H1 (cell line): Measurements from ENCODE around the gene CHST11.

Source experiments
- EGR1 ChIP-seq: IDR thresholded peaks from 2 replicates; pipeline ENCODE4 v1.6.1; 2011; ENCODE audit warnings: low read depth, low read length, borderline replicate concordance
- EP300 ChIP-seq, 2 experiments: IDR thresholded peaks; 1 replicate in 1 of 2; 2 replicates in 1 of 2; pipeline ENCODE4 v1.6.1; 2011 to 2012; ENCODE audit warnings: low read depth in 2 of 2, low read length in 2 of 2, mild to moderate bottlenecking in 2 of 2, borderline replicate concordance in 1 of 2, inconsistent platforms in 1 of 2, moderate library complexity in 1 of 2
- MAFK ChIP-seq: IDR thresholded peaks from 2 replicates; pipeline ENCODE4 v1.6.1; 2012; ENCODE audit warnings: low read depth, mild to moderate bottlenecking, improper control_type of control experiment, low read length
- POLR2A ChIP-seq, 2 experiments: IDR thresholded peaks; 1 replicate in 1 of 2; 2 replicates in 1 of 2; pipeline ENCODE4 v1.6.1; 2011; ENCODE audit warnings: low read depth in 2 of 2, low read length in 2 of 2, mild to moderate bottlenecking in 2 of 2; ENCODE audit errors: control extremely low read depth in 1 of 2
- POLR2AphosphoS5 ChIP-seq: IDR thresholded peaks from 2 replicates; pipeline ENCODE4 v1.6.1; 2011; ENCODE audit warnings: low read depth, low read length
- ZNF274 ChIP-seq: IDR thresholded peaks from 2 replicates; pipeline ENCODE4 v1.7.0; 2012; ENCODE audit warnings: low read length, borderline replicate concordance; ENCODE audit errors: extremely low read depth
- TF ChIP-seq, protein P1 (sequence below), 3 experiments: IDR thresholded peaks; 1 replicate in 2 of 3; 2 replicates in 1 of 3; pipeline versions ENCODE4 v1.5.1 to v1.6.1; 2011; ENCODE audit warnings: low read length in 3 of 3, mild to moderate bottlenecking in 3 of 3, inconsistent platforms in 2 of 3, low read depth in 1 of 3, moderate library complexity in 1 of 3; ENCODE audit not compliant: insufficient read depth in 1 of 3; ENCODE audit errors: control extremely low read depth in 1 of 3

DNA sequence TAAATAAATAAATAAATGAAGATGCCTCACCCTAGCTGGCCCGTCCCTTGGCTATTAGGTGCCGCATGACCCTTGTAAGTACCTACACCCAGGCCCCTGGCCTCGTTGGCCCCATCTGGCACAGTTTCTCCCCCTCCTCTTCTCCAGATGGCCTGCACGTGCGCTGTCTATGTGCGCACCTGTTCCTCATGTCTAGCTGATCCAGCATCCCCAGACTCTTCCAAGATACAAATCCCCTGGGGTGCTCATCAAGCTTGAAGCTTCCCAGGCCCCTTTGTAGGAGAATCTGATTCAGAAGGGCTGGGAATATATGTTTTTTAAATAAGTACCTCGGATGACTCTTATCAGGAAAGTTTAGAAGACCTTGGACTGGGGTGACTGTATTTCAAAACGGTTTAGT lies 133.3 kb downstream of the CHST11 start:
- TF ChIP-seq POLR2AphosphoS5 = no peak
- no peak for TF ChIP-seq MAFK
- TF ChIP-seq POLR2A (IDR thresholded peaks at IDR 0.05; ENCODE audit: control extremely low read depth in 1 of 2, low read depth in 2 of 2, low read length in 2 of 2) = no peak
- no peak for TF ChIP-seq EGR1
- no peak for TF ChIP-seq ZNF274
- TF ChIP-seq, protein P1, sequence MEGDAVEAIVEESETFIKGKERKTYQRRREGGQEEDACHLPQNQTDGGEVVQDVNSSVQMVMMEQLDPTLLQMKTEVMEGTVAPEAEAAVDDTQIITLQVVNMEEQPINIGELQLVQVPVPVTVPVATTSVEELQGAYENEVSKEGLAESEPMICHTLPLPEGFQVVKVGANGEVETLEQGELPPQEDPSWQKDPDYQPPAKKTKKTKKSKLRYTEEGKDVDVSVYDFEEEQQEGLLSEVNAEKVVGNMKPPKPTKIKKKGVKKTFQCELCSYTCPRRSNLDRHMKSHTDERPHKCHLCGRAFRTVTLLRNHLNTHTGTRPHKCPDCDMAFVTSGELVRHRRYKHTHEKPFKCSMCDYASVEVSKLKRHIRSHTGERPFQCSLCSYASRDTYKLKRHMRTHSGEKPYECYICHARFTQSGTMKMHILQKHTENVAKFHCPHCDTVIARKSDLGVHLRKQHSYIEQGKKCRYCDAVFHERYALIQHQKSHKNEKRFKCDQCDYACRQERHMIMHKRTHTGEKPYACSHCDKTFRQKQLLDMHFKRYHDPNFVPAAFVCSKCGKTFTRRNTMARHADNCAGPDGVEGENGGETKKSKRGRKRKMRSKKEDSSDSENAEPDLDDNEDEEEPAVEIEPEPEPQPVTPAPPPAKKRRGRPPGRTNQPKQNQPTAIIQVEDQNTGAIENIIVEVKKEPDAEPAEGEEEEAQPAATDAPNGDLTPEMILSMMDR (IDR thresholded peaks at IDR 0.05; ENCODE audit: control extremely low read depth in 1 of 3, insufficient read depth in 1 of 3, low read depth in 1 of 3, low read length in 3 of 3) = no peak
- TF ChIP-seq EP300 (IDR thresholded peaks at IDR 0.05; ENCODE audit: borderline replicate concordance in 1 of 2, low read depth in 2 of 2, low read length in 2 of 2) = no peak
